22Rv1 (cell line): ENCODE results near the gene GPC5.

Experiments
- ZFX ChIP-seq: fragments of 450-650 bp; IDR thresholded peaks from 2 replicates; pipeline ENCODE4 v1.6.1; 2017; ENCODE audit warnings: antibody characterized with exemption, borderline replicate concordance
- TF ChIP-seq, protein P1 (sequence below): fragments of 450-650 bp; IDR thresholded peaks from 2 replicates; pipeline ENCODE4 v1.5.1; 2017; ENCODE audit warnings: mild to moderate bottlenecking

DNA sequence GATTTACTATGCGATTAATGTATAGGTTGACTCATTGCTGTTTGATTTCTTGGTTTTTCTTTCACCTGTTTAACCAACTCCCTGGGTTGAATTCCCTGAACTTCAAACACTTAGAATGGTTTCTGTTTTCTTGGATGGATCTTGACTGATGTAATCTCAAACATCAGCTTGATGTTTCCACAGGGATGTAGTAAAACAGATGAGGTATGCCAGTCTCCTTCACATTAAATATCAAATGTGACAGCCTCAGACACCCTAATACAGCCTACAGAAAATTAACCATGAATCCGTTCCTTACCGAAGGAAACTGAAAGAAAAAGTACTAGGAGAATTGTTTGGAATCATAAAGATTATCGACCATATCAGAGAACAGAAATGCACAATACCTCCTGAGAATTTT, 631.2 kb downstream of the GPC5 start:
- TF ChIP-seq, protein P1, sequence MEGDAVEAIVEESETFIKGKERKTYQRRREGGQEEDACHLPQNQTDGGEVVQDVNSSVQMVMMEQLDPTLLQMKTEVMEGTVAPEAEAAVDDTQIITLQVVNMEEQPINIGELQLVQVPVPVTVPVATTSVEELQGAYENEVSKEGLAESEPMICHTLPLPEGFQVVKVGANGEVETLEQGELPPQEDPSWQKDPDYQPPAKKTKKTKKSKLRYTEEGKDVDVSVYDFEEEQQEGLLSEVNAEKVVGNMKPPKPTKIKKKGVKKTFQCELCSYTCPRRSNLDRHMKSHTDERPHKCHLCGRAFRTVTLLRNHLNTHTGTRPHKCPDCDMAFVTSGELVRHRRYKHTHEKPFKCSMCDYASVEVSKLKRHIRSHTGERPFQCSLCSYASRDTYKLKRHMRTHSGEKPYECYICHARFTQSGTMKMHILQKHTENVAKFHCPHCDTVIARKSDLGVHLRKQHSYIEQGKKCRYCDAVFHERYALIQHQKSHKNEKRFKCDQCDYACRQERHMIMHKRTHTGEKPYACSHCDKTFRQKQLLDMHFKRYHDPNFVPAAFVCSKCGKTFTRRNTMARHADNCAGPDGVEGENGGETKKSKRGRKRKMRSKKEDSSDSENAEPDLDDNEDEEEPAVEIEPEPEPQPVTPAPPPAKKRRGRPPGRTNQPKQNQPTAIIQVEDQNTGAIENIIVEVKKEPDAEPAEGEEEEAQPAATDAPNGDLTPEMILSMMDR: no peak
- no peak for TF ChIP-seq ZFX
